A549 (cell line): ENCODE data around the gene VAMP5. TPM values are rescaled to one million over a fixed set of nuclear protein-coding genes. Genes with fewer than 3 reads are reported as not detected.

ENCODE experiments used
- ATAC-seq, 2 experiments: fragments of 200-7000 bp in 1 of 2; fragments of >200 bp in 1 of 2; cut with Nextera tagmentation in 1 of 2; cut with Tn5 transposase in 1 of 2; 3 replicates each; pipeline versions ENCODE4 v1.8.0 to v1.9.1; 2018 to 2020; ENCODE audit warnings: mild to moderate bottlenecking in 1 of 2, moderate library complexity in 1 of 2
- CTCF ChIA-PET: fragments of 300-600 bp; sonication (Branson Sonifier 250); formaldehyde crosslinking; extraction: SDS; loops from one replicate; lab custom pipeline; 2021; ENCODE audit warnings: antibody characterized with exemption, inconsistent platforms; lab: Yijun Ruan, JAX
- POLR2A ChIA-PET: fragments of 350-600 bp; formaldehyde crosslinking; extraction: SDS; loops from one replicate; lab custom pipeline; 2021; ENCODE audit warnings: antibody characterized with exemption, inconsistent platforms; lab: Yijun Ruan, JAX
- DNase-seq, 2 experiments: peaks; one replicate each; pipeline versions ENCODE4 v3.0.0 to v3.0.0-alpha.2; 2011 to 2016; ENCODE audit warnings: low read depth in 1 of 2, low spot score in 1 of 2
- FAIRE-seq: peaks from 2 replicates; lab custom pipeline; 2011; peaks lifted over from hg19 to GRCh38; lab: Jason Lieb, UNC
- H3K27ac ChIP-seq, 2 experiments: fragments of >200 bp; sonication (Bioruptor Twin); formaldehyde crosslinking; 3 replicates each; pipeline ENCODE4 v1.5.1; 2016 to 2017
- H3K4me1 ChIP-seq: fragments of >200 bp; sonication (Bioruptor Twin); formaldehyde crosslinking; 3 replicates; pipeline ENCODE4 v1.6.1; 2016
- H3K4me2 ChIP-seq: fragments of >200 bp; sonication (Bioruptor Twin); formaldehyde crosslinking; 3 replicates; pipeline ENCODE4 v1.6.1; 2016
- H3K4me3 ChIP-seq: fragments of >200 bp; sonication (Bioruptor Twin); formaldehyde crosslinking; 3 replicates; pipeline ENCODE4 v1.5.1; 2016
- H3K9me3 ChIP-seq: fragments of >200 bp; sonication (Bioruptor Twin); formaldehyde crosslinking; 3 replicates; pipeline ENCODE4 v1.6.1; 2016
- ATOH8 ChIP-seq: fragments of 250-450 bp; sonication (Bioruptor Pico); IDR thresholded peaks from 2 replicates; pipeline ENCODE4 v1.5.0; 2020; ENCODE audit warnings: low read depth, mild to moderate bottlenecking, moderate library complexity
- BHLHE40 ChIP-seq: IDR thresholded peaks from 2 replicates; pipeline ENCODE4 v1.6.1; 2012; ENCODE audit warnings: low read depth, low read length, inconsistent platforms
- CBX2 ChIP-seq: fragments of 200-600 bp; sonication (generic); IDR thresholded peaks from 2 replicates; pipeline ENCODE4 v1.6.1; 2016; ENCODE audit warnings: low read depth, mild to moderate bottlenecking, borderline replicate concordance
- CBX8 ChIP-seq: fragments of 200-600 bp; sonication (generic); IDR thresholded peaks from 2 replicates; pipeline ENCODE4 v1.6.1; 2016
- FOSL2 ChIP-seq, 2 experiments: fragments of 450-650 bp in 1 of 2; fragments of >200 bp in 1 of 2; sonication (Bioruptor Twin) in 1 of 2; formaldehyde crosslinking; IDR thresholded peaks; 2 replicates each; pipeline versions ENCODE4 v1.5.0 to v1.6.1; 2016 to 2020; ENCODE audit warnings: mild to moderate bottlenecking in 1 of 2, moderate library complexity in 1 of 2
- HOXA7 ChIP-seq: fragments of 250-450 bp; sonication (Bioruptor Pico); IDR thresholded peaks from 2 replicates; pipeline ENCODE4 v1.5.0; 2020; ENCODE audit warnings: mild to moderate bottlenecking, moderate library complexity
- HOXB5 ChIP-seq: fragments of 250-450 bp; sonication (Bioruptor Pico); IDR thresholded peaks from 2 replicates; pipeline ENCODE4 v1.5.0; 2020; ENCODE audit warnings: mild to moderate bottlenecking, moderate library complexity
- JUN ChIP-seq, 2 experiments: fragments of >200 bp; sonication (Bioruptor Twin); formaldehyde crosslinking; IDR thresholded peaks; 2 replicates in 1 of 2; 3 replicates in 1 of 2; pipeline ENCODE4 v1.6.1; 2016 to 2017
- KDM1A ChIP-seq: fragments of 200-600 bp; sonication (generic); IDR thresholded peaks from 2 replicates; pipeline ENCODE4 v1.6.1; 2016; ENCODE audit warnings: low read depth, mild to moderate bottlenecking
- KDM5A ChIP-seq: fragments of 200-600 bp; sonication (generic); IDR thresholded peaks from 2 replicates; pipeline ENCODE4 v1.6.1; 2016; ENCODE audit warnings: antibody characterized with exemption, mild to moderate bottlenecking
- NFE2L2 ChIP-seq: fragments of 150-350 bp; conservative IDR thresholded peaks from 2 replicates; pipeline ENCODE4 v1.6.1; 2014; ENCODE audit warnings: low read length
- NPAS2 ChIP-seq: fragments of 250-450 bp; sonication (Bioruptor Pico); IDR thresholded peaks from 2 replicates; pipeline ENCODE4 v1.8.0; 2022; ENCODE audit warnings: mild to moderate bottlenecking, moderate library complexity, borderline replicate concordance
- PHF8 ChIP-seq: fragments of 200-600 bp; sonication (generic); IDR thresholded peaks from 2 replicates; pipeline ENCODE4 v1.6.1; 2016; ENCODE audit warnings: low read depth, mild to moderate bottlenecking, antibody characterized with exemption, moderate library complexity, borderline replicate concordance
- POLR2AphosphoS2 ChIP-seq: conservative IDR thresholded peaks from 2 replicates; pipeline ENCODE4 v1.6.1; 2012; ENCODE audit warnings: low read length, improper control_type of control experiment, inconsistent platforms
- RARB ChIP-seq: fragments of 250-450 bp; sonication (Bioruptor Pico); IDR thresholded peaks from 2 replicates; pipeline ENCODE4 v1.8.0; 2021; ENCODE audit warnings: mild to moderate bottlenecking, moderate library complexity
- RNF2 ChIP-seq: fragments of 200-600 bp; sonication (generic); IDR thresholded peaks from 2 replicates; pipeline ENCODE4 v1.6.1; 2016; ENCODE audit warnings: low read depth, mild to moderate bottlenecking, antibody characterized with exemption, moderate library complexity, borderline replicate concordance
- SMC3 ChIP-seq: fragments of >200 bp; sonication (Bioruptor Twin); formaldehyde crosslinking; IDR thresholded peaks from 3 replicates; pipeline ENCODE4 v1.6.1; 2018; ENCODE audit warnings: inconsistent platforms
- TFCP2L1 ChIP-seq: fragments of 250-450 bp; sonication (Bioruptor Pico); IDR thresholded peaks from 2 replicates; pipeline ENCODE4 v1.5.0; 2021; ENCODE audit warnings: mild to moderate bottlenecking
- USF2 ChIP-seq: fragments of 450-650 bp; IDR thresholded peaks from 2 replicates; pipeline ENCODE4 v1.6.1; 2014; ENCODE audit warnings: antibody characterized with exemption
- ZFP36 ChIP-seq: fragments of 450-650 bp; IDR thresholded peaks from 2 replicates; pipeline ENCODE4 v1.6.1; 2014; ENCODE audit warnings: borderline replicate concordance; ENCODE audit not compliant: partially characterized antibody
- WGBS: methylation state at CpG from one replicate; pipeline ENCODE4 v1.1.6; 2017; ENCODE audit errors: missing lambda C conversion rate; 5-methylcytosine and 5-hydroxymethylcytosine counted together
- polyA plus RNA-seq, 4 experiments: library from polyadenylated mRNA; depleted of rRNA in 3 of 4; stranded (reverse); fragments of >200 nt; fragmentation: RNase III in 1 of 4; extraction: RNeasy Plus Mini Kit Qiagen cat#74134 plus additional on column Dnase treatment in 1 of 4; gene quantifications; 2 replicates in 3 of 4; 3 replicates in 1 of 4; pipeline ENCODE4 v1.2.3, GENCODE V29; 2011 to 2017
- TF ChIP-seq, protein P1 (sequence below): IDR thresholded peaks from 2 replicates; pipeline ENCODE4 v1.6.1; 2012; ENCODE audit warnings: low read depth, borderline replicate concordance
- TF ChIP-seq, protein P2 (sequence below): IDR thresholded peaks from 2 replicates; pipeline ENCODE4 v1.6.1; 2012

VAMP5 gene
- polyA plus RNA-seq, 2 of the 4 experiments (the other 2 are of a cell fraction) = 0.16 TPM; not detected in 1

DNA sequence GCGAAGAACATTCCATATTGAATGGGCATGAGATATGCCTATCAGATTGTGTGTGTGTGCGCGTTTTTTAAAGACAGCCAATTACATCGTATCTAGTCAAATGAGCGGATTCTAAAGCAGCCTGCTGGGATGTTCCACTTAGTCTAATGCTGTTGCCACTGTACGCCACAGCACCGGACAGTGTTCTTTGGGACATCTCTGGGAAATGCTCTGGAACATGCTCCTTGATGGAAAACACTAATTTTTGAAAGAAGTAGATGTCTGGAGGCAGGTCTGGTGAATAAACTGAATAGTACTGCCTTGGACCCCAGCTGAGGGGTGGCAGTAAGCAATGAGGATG is 21.9 kb downstream of the VAMP5 start:
- Histone ChIP-seq H3K4me3 (no peak overlapping the region), H3K27ac (no peak overlapping the region), H3K4me1 (peaks cover 29% of the 10 kb centered on the region), H3K9me3 (no peaks in the 10 kb centered on the region)
- DNase-seq (no peak), ATAC-seq (no peak), FAIRE-seq (no peak)
- CTCF ChIA-PET = interaction anchor here (0.8 to 2.6 kb wide), 8 partner anchors 9 to 187 kb away, joined by 3 to 8 read pairs (median 3); no protein-coding TSS in a partner anchor
- WGBS = 91% methylated on average over 7 of the region's 7 CpGs
- no peak for TF ChIP-seq RNF2
- no peak for TF ChIP-seq HOXA7 (CRISPR knock-in tag)
- TF ChIP-seq SMC3 = no peak
- TF ChIP-seq PHF8 = no peak
- TF ChIP-seq, all 56 proteins: peak for 0
- POLR2A ChIA-PET = interaction anchor here (1.4 to 3.9 kb wide), 2 partner anchors 11 to 168 kb away, joined by 3 to 19 read pairs; partner anchors contain the start of gene RNF181
- no peak overlapping the region for H3K4me2 ChIP-seq

- DNase-seq = no peak
- H3K27ac ChIP-seq = no peak overlapping the region
- no peak overlapping the region for H3K4me2 ChIP-seq
- CTCF ChIA-PET = interaction anchor here (1.0 to 1.2 kb wide), 2 partner anchors 15 to 29 kb away, joined by 3 read pairs; no protein-coding TSS in a partner anchor
- TF ChIP-seq CBX2 (no peak), CBX8 (no peak), TFCP2L1 (no peak), NPAS2 (CRISPR knock-in tag) (no peak), JUN (IDR thresholded peaks at IDR 0.05) (no peak), KDM1A (no peak), USF2 (no peak), ZFP36 (no peak), POLR2AphosphoS2 (no peak), RARB (CRISPR knock-in tag) (no peak), FOSL2 (IDR thresholded peaks at IDR 0.05) (no peak), FOSL2 (CRISPR knock-in tag; IDR thresholded peaks at IDR 0.05) (no peak), BHLHE40 (no peak), KDM5A (no peak), ATOH8 (CRISPR knock-in tag) (no peak), HOXB5 (no peak), NFE2L2 (no peak), RNF2 (no peak)
- TF ChIP-seq, protein P1, sequence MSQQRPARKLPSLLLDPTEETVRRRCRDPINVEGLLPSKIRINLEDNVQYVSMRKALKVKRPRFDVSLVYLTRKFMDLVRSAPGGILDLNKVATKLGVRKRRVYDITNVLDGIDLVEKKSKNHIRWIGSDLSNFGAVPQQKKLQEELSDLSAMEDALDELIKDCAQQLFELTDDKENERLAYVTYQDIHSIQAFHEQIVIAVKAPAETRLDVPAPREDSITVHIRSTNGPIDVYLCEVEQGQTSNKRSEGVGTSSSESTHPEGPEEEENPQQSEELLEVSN = no peak
- TF ChIP-seq, protein P2, sequence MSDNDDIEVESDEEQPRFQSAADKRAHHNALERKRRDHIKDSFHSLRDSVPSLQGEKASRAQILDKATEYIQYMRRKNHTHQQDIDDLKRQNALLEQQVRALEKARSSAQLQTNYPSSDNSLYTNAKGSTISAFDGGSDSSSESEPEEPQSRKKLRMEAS = no peak
- WGBS = 90% methylated on average over 9 of the region's 9 CpGs
- ATAC-seq = no peak
- H3K4me1 ChIP-seq = peaks cover 25% of the 10 kb centered on the region; the same call in 2 of the 3 replicates
- H3K4me3 ChIP-seq = no peak overlapping the region
- POLR2A ChIA-PET = interaction anchor here (3.9 kb wide), 1 partner anchor 12 kb away, joined by 19 read pairs; the partner anchor contains the start of gene RNF181
- H3K9me3 ChIP-seq = no peaks in the 10 kb centered on the region
- no peak for FAIRE-seq
Observed at GRCh38 chr2:85607268-85608215, 23.3 kb downstream of the VAMP5 start.
